Suprapubic skin (tissue), 4 donors: ENCODE results near the gene DIAPH3. TPM values are rescaled to one million over a fixed set of nuclear protein-coding genes. Genes with fewer than 3 reads are reported as not detected.

Source experiments
- DNase-seq, 2 donors: peaks; one replicate each; pipeline ENCODE4 v3.0.0-alpha.2; 2019; ENCODE audit warnings: low spot score in 2 of 2
- H3K27ac ChIP-seq: fragments of 200-600 bp; sonication (generic); one replicate; pipeline ENCODE4 v1.5.1; 2019
- H3K27me3 ChIP-seq: fragments of 200-600 bp; sonication (generic); one replicate; pipeline ENCODE4 v1.5.1; 2019
- H3K36me3 ChIP-seq: fragments of 200-600 bp; sonication (generic); one replicate; pipeline ENCODE4 v1.5.1; 2019
- H3K4me1 ChIP-seq: fragments of 200-600 bp; sonication (generic); one replicate; pipeline ENCODE4 v1.5.1; 2019
- H3K4me3 ChIP-seq: fragments of 200-600 bp; sonication (generic); one replicate; pipeline ENCODE4 v1.5.1; 2019; ENCODE audit warnings: mild to moderate bottlenecking
- H3K9me3 ChIP-seq: fragments of 200-600 bp; sonication (generic); one replicate; pipeline ENCODE4 v1.5.1; 2019
- EP300 ChIP-seq: sonication (generic); formaldehyde crosslinking; IDR thresholded peaks from one replicate; pipeline ENCODE4 v1.6.1; 2017; ENCODE audit warnings: antibody characterized with exemption
- POLR2A ChIP-seq, 2 donors: fragments of 450-650 bp; IDR thresholded peaks; one replicate each; pipeline ENCODE4 v1.6.1; 2017; ENCODE audit warnings: antibody characterized with exemption in 2 of 2, mild to moderate bottlenecking in 2 of 2, moderate library complexity in 2 of 2
- POLR2AphosphoS5 ChIP-seq, 3 donors: sonication (generic); formaldehyde crosslinking; IDR thresholded peaks; one replicate each; pipeline ENCODE4 v1.6.1; 2017; ENCODE audit warnings: antibody characterized with exemption in 3 of 3
- WGBS: methylation state at CpG from one replicate; pipeline ENCODE4 v1.1.5; 2018; 5-methylcytosine and 5-hydroxymethylcytosine counted together
- total RNA-seq, 4 donors: library from RNA; depleted of rRNA; stranded (reverse); fragments of >200 nt; gene quantifications; one replicate each; pipeline ENCODE4 v1.1.0, GENCODE V29; 2016
- TF ChIP-seq, protein P1 (sequence below), 2 donors: fragments of 200-600 bp in 1 of 2; fragments of 450-650 bp in 1 of 2; sonication (generic) in 1 of 2; IDR thresholded peaks; one replicate each; pipeline ENCODE4 v1.5.1; 2016 to 2019; ENCODE audit warnings: antibody characterized with exemption in 2 of 2, mild to moderate bottlenecking in 1 of 2, moderate library complexity in 1 of 2

Gene DIAPH3
- total RNA-seq, 4 donors from 2014 or later, result 0.93 to 3.0 (median 2.3) TPM

GRCh38 chr13:59982631-59983382, 180.9 kb downstream of the DIAPH3 start:
- no peak overlapping the region for H3K27ac ChIP-seq
- WGBS, result 74% methylated on average over 7 of the region's 7 CpGs
- H3K9me3 ChIP-seq, result no peaks in the 10 kb centered on the region
- no peak for DNase-seq
- H3K36me3 ChIP-seq, result no peaks in the 10 kb centered on the region
- no peak overlapping the region for H3K4me3 ChIP-seq
- TF ChIP-seq, protein P1, sequence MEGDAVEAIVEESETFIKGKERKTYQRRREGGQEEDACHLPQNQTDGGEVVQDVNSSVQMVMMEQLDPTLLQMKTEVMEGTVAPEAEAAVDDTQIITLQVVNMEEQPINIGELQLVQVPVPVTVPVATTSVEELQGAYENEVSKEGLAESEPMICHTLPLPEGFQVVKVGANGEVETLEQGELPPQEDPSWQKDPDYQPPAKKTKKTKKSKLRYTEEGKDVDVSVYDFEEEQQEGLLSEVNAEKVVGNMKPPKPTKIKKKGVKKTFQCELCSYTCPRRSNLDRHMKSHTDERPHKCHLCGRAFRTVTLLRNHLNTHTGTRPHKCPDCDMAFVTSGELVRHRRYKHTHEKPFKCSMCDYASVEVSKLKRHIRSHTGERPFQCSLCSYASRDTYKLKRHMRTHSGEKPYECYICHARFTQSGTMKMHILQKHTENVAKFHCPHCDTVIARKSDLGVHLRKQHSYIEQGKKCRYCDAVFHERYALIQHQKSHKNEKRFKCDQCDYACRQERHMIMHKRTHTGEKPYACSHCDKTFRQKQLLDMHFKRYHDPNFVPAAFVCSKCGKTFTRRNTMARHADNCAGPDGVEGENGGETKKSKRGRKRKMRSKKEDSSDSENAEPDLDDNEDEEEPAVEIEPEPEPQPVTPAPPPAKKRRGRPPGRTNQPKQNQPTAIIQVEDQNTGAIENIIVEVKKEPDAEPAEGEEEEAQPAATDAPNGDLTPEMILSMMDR (IDR thresholded peaks at IDR 0.05), result no peak
- no peak for TF ChIP-seq POLR2AphosphoS5 (IDR thresholded peaks at IDR 0.05)
- no peak for TF ChIP-seq EP300
- TF ChIP-seq POLR2A (IDR thresholded peaks at IDR 0.05), result no peak
- no peaks in the 10 kb centered on the region for H3K27me3 ChIP-seq
- no peaks in the 10 kb centered on the region for H3K4me1 ChIP-seq

DNA sequence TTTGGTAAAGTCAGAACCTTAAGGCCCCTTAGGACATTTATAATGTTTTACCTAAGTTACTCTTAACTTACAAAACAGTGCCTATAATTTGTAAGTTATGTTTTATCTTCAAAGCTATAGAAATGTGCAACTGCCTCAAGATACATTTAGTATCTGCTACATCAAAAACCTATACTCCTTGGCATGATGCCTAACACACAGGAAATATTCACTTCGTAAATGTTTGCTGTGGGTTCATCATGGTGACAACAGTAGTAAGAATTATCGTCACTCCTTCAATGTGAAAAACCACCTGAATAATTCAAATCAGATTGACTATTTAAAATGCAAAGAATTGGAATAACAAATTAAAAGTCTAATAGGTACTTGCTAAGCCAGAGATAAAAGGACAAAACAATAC, 184.1 kb downstream of the DIAPH3 start:
- DNase-seq, result no peak
- no peak overlapping the region for H3K27ac ChIP-seq
- H3K9me3 ChIP-seq, result no peaks in the 10 kb centered on the region
- 73% methylated on average over 2 of the region's 2 CpGs for WGBS
- no peak for TF ChIP-seq POLR2AphosphoS5 (IDR thresholded peaks at IDR 0.05)
- TF ChIP-seq EP300, result no peak
- TF ChIP-seq, protein P1 (IDR thresholded peaks at IDR 0.05), result no peak
- no peak for TF ChIP-seq POLR2A (IDR thresholded peaks at IDR 0.05)
- H3K27me3 ChIP-seq, result no peaks in the 10 kb centered on the region
- no peak overlapping the region for H3K4me3 ChIP-seq
- no peaks in the 10 kb centered on the region for H3K36me3 ChIP-seq
- H3K4me1 ChIP-seq, result no peaks in the 10 kb centered on the region

- H3K27me3 ChIP-seq, result no peaks in the 10 kb centered on the region
Measured at GRCh38 chr13:59978862-59979261, 184.9 kb downstream of the DIAPH3 start.

DNA sequence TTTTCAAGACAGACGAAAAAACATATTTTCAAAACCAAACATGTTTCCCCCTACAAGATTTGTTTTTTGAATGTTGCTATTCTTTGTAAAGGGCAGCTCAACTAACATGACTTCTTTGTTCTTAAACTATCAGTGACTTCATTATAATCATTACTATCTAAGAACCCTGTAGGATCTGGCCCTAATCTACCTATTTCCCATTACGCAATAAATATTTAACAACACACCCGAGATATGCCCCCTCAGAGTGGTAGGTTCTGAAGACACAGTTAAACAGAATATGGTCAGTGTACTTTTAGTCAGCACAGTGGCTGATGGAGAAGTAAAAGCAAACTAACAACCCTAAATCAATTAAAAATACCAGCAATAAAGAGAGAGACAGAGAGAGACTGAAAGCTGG, 186.9 kb downstream of the DIAPH3 start:
- TF ChIP-seq, protein P1 (IDR thresholded peaks at IDR 0.05), result no peak
- Histone ChIP-seq H3K9me3 (no peaks in the 10 kb centered on the region), H3K4me1 (no peaks in the 10 kb centered on the region), H3K27me3 (no peaks in the 10 kb centered on the region), H3K27ac (no peak overlapping the region), H3K4me3 (no peak overlapping the region), H3K36me3 (no peaks in the 10 kb centered on the region)
- no peak for DNase-seq
- 94% methylated on average over 3 of the region's 3 CpGs for WGBS

More at GRCh38 chr13:59978862-59979261, 184.9 kb downstream of the DIAPH3 start:
- TF ChIP-seq POLR2A (IDR thresholded peaks at IDR 0.05) (no peak), POLR2AphosphoS5 (IDR thresholded peaks at IDR 0.05) (no peak), EP300 (no peak)
- TF ChIP-seq, protein P1 (IDR thresholded peaks at IDR 0.05), result no peak
- Histone ChIP-seq H3K4me3 (no peak overlapping the region), H3K4me1 (no peaks in the 10 kb centered on the region), H3K27ac (no peak overlapping the region), H3K36me3 (no peaks in the 10 kb centered on the region), H3K9me3 (no peaks in the 10 kb centered on the region)
- no peak for DNase-seq

GRCh38 chr13:59975807-59976435, 187.8 kb downstream of the DIAPH3 start:
- no peaks in the 10 kb centered on the region for H3K9me3 ChIP-seq

More at GRCh38 chr13:59975807-59976435, 187.8 kb downstream of the DIAPH3 start:
- no peaks in the 10 kb centered on the region for H3K27me3 ChIP-seq
- no peak overlapping the region for H3K4me3 ChIP-seq
- DNase-seq, result no peak
- no peak for TF ChIP-seq POLR2AphosphoS5 (IDR thresholded peaks at IDR 0.05)
- no peak for TF ChIP-seq EP300
- no peak for TF ChIP-seq POLR2A (IDR thresholded peaks at IDR 0.05)
- TF ChIP-seq, protein P1 (IDR thresholded peaks at IDR 0.05), result no peak
- H3K27ac ChIP-seq, result no peak overlapping the region
- no peaks in the 10 kb centered on the region for H3K36me3 ChIP-seq
- H3K4me1 ChIP-seq, result no peaks in the 10 kb centered on the region
- 95% methylated on average over 6 of the region's 6 CpGs for WGBS
